AG08395 (cell line): Measurements from ENCODE around the gene FPGS.

Source experiments
- DNase-seq: peaks from one replicate; pipeline ENCODE4 v3.0.0; 2012; ENCODE audit warnings: mixed read lengths, low spot score

FPGS gene

GRCh38 chr9:127789179-127789578 is 13.5 kb upstream of the FPGS start:
- no peak for DNase-seq

GRCh38 chr9:127790094-127790855 is 12.4 kb upstream of the FPGS start:
- DNase-seq = no peak

- no peak for DNase-seq
These were observed 11.6 kb upstream of the FPGS start for GRCh38 chr9:127791085-127791484.

- DNase-seq = no peak
These were observed 10.2 kb upstream of the FPGS start for GRCh38 chr9:127792417-127793031.

GRCh38 chr9:127793093-127793708 is 9.5 kb upstream of the FPGS start:
- DNase-seq = no peak

- DNase-seq = no peak
These were observed 8.5 kb upstream of the FPGS start for GRCh38 chr9:127794001-127794791.

- DNase-seq = peak; percentile 21
These were observed 6.4 kb upstream of the FPGS start for GRCh38 chr9:127796225-127796813.

- no peak for DNase-seq
These were observed 5.8 kb upstream of the FPGS start for GRCh38 chr9:127796852-127797370.

- DNase-seq = no peak
These were observed 617 bp upstream of the FPGS start for GRCh38 chr9:127801955-127802575.

- DNase-seq = peak; percentile 63
These were observed 1.0 kb downstream of the FPGS start for GRCh38 chr9:127803507-127804352.

- no peak for DNase-seq
These were observed 2.9 kb downstream of the FPGS start for GRCh38 chr9:127805620-127806019.

- no peak for DNase-seq
These were observed 4.2 kb downstream of the FPGS start for GRCh38 chr9:127806871-127807270.

GRCh38 chr9:127808347-127809001 is 5.8 kb downstream of the FPGS start:
- DNase-seq = no peak

- no peak for DNase-seq
These were observed 6.4 kb downstream of the FPGS start for GRCh38 chr9:127809002-127809539.

GRCh38 chr9:127809540-127810377 is 7.1 kb downstream of the FPGS start:
- DNase-seq = peak; percentile 47

- no peak for DNase-seq
These were observed 7.9 kb downstream of the FPGS start for GRCh38 chr9:127810378-127811187.

- DNase-seq = no peak
These were observed 9.3 kb downstream of the FPGS start for GRCh38 chr9:127812011-127812410.
